Tibial nerve (tissue), 3 donors: ENCODE measurements around the gene ALAS1.

Experiments
- CTCF ChIP-seq, 5 experiments: fragments of 200-600 bp in 3 of 5; fragments of 450-650 bp in 2 of 5; sonication (generic) in 3 of 5; IDR thresholded peaks; one replicate each; pipeline ENCODE4 v1.5.1; 2016 to 2019; ENCODE audit warnings: antibody characterized with exemption in 5 of 5, mild to moderate bottlenecking in 3 of 5, moderate library complexity in 2 of 5
- POLR2A ChIP-seq, 2 donors: fragments of 450-650 bp; IDR thresholded peaks; one replicate each; pipeline ENCODE4 v1.6.1; 2017; ENCODE audit warnings: antibody characterized with exemption in 2 of 2, mild to moderate bottlenecking in 2 of 2, moderate library complexity in 2 of 2

DNA sequence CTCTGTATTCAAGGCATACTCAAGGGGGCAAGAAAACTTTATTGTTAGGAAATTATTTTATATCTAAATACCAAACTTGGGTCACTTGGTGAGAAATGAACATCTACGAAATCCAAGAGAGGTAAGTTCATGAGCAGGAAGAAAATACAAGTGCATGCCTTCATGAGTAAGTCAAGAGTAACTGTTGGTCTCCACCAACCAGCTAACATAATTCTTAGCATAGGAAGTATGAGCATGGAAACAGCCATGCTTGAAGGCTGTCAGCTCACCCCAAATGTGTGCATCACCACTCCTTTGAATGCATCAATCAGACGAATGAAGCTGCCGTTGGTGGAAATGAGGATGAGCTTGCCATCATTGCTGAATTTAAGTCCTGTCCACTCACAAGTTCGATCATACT is 61.5 kb downstream of the ALAS1 start:
- no peak for TF ChIP-seq CTCF (IDR thresholded peaks at IDR 0.05)
- TF ChIP-seq POLR2A (IDR thresholded peaks at IDR 0.05): no peak
